ENCODE measurements around the gene ZFHX3.

Gene ZFHX3

DNA sequence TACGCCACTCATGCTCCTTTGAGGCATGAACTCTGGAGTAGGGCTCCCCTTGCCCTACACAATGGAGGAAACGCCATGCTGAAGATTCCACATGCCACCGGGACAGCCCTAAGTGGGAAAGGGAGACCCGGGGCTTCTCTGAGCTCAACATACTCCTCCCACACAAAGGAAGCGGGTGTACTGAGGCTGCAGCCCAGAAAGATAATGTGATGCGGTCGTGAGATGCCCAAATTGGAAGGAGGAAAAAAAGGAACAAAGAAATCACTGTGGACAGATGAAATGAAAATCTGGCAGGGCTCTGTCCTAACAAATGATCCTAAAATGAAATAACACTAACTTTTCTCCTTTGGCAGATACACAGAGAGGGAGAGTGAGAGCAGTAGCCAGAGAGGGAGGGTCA is 182.1 kb downstream of the ZFHX3 start:
- no peaks in the 10 kb centered on the region for H3K9me3 ChIP-seq (ENCODE audit: insufficient read depth, low read length)
- H3K4me1 ChIP-seq (ENCODE audit: low read length) = no peaks in the 10 kb centered on the region
- no peak overlapping the region for H3K4me2 ChIP-seq (ENCODE audit: low read length)
- H3K27me3 ChIP-seq (ENCODE audit: low read depth, low read length) = no peaks in the 10 kb centered on the region
- H3K9ac ChIP-seq (ENCODE audit: low read length) = no peak overlapping the region
- no peaks in the 10 kb centered on the region for H3K79me2 ChIP-seq (ENCODE audit: low read length)
- no peak overlapping the region for H2AFZ ChIP-seq (ENCODE audit: low read depth, low read length)
- H3K4me3 ChIP-seq (ENCODE audit: low read length) = no peak overlapping the region
- H3K27ac ChIP-seq (ENCODE audit: low read length) = no peak overlapping the region
- peaks cover 2% of the 10 kb centered on the region; the same call in 1 of the 2 replicates for H4K20me1 ChIP-seq (ENCODE audit: insufficient read depth, low read length)
- H3K36me3 ChIP-seq (replicated peaks; ENCODE audit: low read depth, low read length) = no peaks in the 10 kb centered on the region
- no peak for TF ChIP-seq EZH2phosphoT487 (IDR thresholded peaks at IDR 0.05; ENCODE audit: low read depth)
- TF ChIP-seq, protein P1, sequence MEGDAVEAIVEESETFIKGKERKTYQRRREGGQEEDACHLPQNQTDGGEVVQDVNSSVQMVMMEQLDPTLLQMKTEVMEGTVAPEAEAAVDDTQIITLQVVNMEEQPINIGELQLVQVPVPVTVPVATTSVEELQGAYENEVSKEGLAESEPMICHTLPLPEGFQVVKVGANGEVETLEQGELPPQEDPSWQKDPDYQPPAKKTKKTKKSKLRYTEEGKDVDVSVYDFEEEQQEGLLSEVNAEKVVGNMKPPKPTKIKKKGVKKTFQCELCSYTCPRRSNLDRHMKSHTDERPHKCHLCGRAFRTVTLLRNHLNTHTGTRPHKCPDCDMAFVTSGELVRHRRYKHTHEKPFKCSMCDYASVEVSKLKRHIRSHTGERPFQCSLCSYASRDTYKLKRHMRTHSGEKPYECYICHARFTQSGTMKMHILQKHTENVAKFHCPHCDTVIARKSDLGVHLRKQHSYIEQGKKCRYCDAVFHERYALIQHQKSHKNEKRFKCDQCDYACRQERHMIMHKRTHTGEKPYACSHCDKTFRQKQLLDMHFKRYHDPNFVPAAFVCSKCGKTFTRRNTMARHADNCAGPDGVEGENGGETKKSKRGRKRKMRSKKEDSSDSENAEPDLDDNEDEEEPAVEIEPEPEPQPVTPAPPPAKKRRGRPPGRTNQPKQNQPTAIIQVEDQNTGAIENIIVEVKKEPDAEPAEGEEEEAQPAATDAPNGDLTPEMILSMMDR (IDR thresholded peaks at IDR 0.05; ENCODE audit: low read depth, low read length) = no peak

GRCh38 chr16:72865258-72865657 is 182.7 kb downstream of the ZFHX3 start:
- Histone ChIP-seq H3K79me2 (ENCODE audit: low read length) (no peaks in the 10 kb centered on the region), H4K20me1 (ENCODE audit: insufficient read depth, low read length) (peaks cover 2% of the 10 kb centered on the region; the same call in 1 of the 2 replicates), H3K27ac (ENCODE audit: low read length) (no peak overlapping the region), H3K9me3 (ENCODE audit: insufficient read depth, low read length) (no peaks in the 10 kb centered on the region), H3K4me2 (ENCODE audit: low read length) (no peak overlapping the region), H3K36me3 (replicated peaks; ENCODE audit: low read depth, low read length) (no peaks in the 10 kb centered on the region), H3K4me3 (ENCODE audit: low read length) (no peak overlapping the region), H3K9ac (ENCODE audit: low read length) (no peak overlapping the region), H2AFZ (ENCODE audit: low read depth, low read length) (no peak overlapping the region), H3K4me1 (ENCODE audit: low read length) (no peaks in the 10 kb centered on the region), H3K27me3 (ENCODE audit: low read depth, low read length) (no peaks in the 10 kb centered on the region)
- no peak for TF ChIP-seq EZH2phosphoT487 (IDR thresholded peaks at IDR 0.05; ENCODE audit: low read depth)
- TF ChIP-seq, protein P1 (IDR thresholded peaks at IDR 0.05; ENCODE audit: low read depth, low read length) = no peak

DNA sequence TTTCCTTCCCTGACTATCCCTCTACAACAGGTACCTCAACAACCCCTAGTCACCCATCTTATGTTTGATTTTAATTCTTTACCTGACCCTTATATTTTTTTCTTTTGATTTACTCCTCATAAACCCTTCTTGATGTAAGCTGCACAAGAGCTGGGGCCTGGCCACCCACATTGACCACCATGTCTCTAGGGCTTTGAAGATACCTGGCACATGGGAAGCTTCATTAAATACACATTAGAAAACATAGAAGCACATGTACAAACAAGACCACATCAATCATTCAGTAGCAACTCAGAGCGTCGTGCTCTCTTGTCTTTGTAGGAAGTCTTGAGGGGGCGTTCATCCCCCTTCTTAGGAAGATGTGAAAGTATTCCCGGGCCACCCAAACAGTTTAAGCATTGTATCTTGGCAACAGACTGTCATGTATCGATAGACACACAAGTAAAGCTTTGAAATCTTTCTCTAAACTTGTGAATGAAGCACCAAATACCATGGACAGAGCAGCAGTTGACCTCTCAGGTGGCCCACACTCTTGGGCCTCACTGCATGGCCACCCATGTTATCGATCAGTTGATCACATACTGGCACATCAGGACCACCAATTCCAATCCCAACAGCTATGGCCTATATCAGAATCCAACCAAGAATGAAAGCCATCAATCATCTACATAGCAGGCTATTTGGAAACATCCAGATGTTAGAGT is 183.6 kb downstream of the ZFHX3 start:
- Histone ChIP-seq H3K4me1 (ENCODE audit: low read length) (no peaks in the 10 kb centered on the region), H3K9ac (ENCODE audit: low read length) (no peak overlapping the region), H3K27me3 (ENCODE audit: low read depth, low read length) (no peaks in the 10 kb centered on the region), H3K9me3 (ENCODE audit: insufficient read depth, low read length) (no peaks in the 10 kb centered on the region), H4K20me1 (ENCODE audit: insufficient read depth, low read length) (peaks cover 2% of the 10 kb centered on the region; the same call in 1 of the 2 replicates), H3K27ac (ENCODE audit: low read length) (no peak overlapping the region), H3K4me3 (ENCODE audit: low read length) (no peak overlapping the region), H3K79me2 (ENCODE audit: low read length) (no peaks in the 10 kb centered on the region), H3K36me3 (replicated peaks; ENCODE audit: low read depth, low read length) (no peaks in the 10 kb centered on the region), H2AFZ (ENCODE audit: low read depth, low read length) (no peak overlapping the region), H3K4me2 (ENCODE audit: low read length) (no peak overlapping the region)
- TF ChIP-seq, protein P1 (IDR thresholded peaks at IDR 0.05; ENCODE audit: low read depth, low read length) = no peak
- no peak for TF ChIP-seq EZH2phosphoT487 (IDR thresholded peaks at IDR 0.05; ENCODE audit: low read depth)

- no peak for TF ChIP-seq EZH2phosphoT487 (IDR thresholded peaks at IDR 0.05; ENCODE audit: low read depth)
- TF ChIP-seq, protein P1 (IDR thresholded peaks at IDR 0.05; ENCODE audit: low read depth, low read length) = no peak
- Histone ChIP-seq H4K20me1 (ENCODE audit: insufficient read depth, low read length) (peaks cover 2% of the 10 kb centered on the region; the same call in 1 of the 2 replicates), H3K4me2 (ENCODE audit: low read length) (no peak overlapping the region), H3K4me1 (ENCODE audit: low read length) (no peaks in the 10 kb centered on the region), H3K4me3 (ENCODE audit: low read length) (no peak overlapping the region), H3K27me3 (ENCODE audit: low read depth, low read length) (no peaks in the 10 kb centered on the region), H3K9me3 (ENCODE audit: insufficient read depth, low read length) (no peaks in the 10 kb centered on the region), H3K27ac (ENCODE audit: low read length) (no peak overlapping the region), H2AFZ (ENCODE audit: low read depth, low read length) (no peak overlapping the region), H3K36me3 (replicated peaks; ENCODE audit: low read depth, low read length) (no peaks in the 10 kb centered on the region), H3K79me2 (ENCODE audit: low read length) (no peaks in the 10 kb centered on the region), H3K9ac (ENCODE audit: low read length) (no peak overlapping the region)
Observed at GRCh38 chr16:72862090-72862489, 185.8 kb downstream of the ZFHX3 start.
